Measurements from ENCODE around the gene NOS1AP.

GRCh38 chr1:162022626-162023025, 46.9 kb upstream of the NOS1AP start:
- TF ChIP-seq, protein P1, sequence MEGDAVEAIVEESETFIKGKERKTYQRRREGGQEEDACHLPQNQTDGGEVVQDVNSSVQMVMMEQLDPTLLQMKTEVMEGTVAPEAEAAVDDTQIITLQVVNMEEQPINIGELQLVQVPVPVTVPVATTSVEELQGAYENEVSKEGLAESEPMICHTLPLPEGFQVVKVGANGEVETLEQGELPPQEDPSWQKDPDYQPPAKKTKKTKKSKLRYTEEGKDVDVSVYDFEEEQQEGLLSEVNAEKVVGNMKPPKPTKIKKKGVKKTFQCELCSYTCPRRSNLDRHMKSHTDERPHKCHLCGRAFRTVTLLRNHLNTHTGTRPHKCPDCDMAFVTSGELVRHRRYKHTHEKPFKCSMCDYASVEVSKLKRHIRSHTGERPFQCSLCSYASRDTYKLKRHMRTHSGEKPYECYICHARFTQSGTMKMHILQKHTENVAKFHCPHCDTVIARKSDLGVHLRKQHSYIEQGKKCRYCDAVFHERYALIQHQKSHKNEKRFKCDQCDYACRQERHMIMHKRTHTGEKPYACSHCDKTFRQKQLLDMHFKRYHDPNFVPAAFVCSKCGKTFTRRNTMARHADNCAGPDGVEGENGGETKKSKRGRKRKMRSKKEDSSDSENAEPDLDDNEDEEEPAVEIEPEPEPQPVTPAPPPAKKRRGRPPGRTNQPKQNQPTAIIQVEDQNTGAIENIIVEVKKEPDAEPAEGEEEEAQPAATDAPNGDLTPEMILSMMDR (IDR thresholded peaks at IDR 0.05): no peak
- TF ChIP-seq POLR2AphosphoS5 (IDR thresholded peaks at IDR 0.05; ENCODE audit: insufficient read depth in 1 of 2, low read depth in 1 of 2) (no peak), POLR2A (IDR thresholded peaks at IDR 0.05) (no peak)

All from vagina (tissue), 2 donors.